K562 (cell line): Measurements from ENCODE around the gene RNF123. TPM values are rescaled to one million over a fixed set of nuclear protein-coding genes. Genes with fewer than 3 reads are reported as not detected.

Experiments
- CHD7 ChIP-seq: fragments of 200-600 bp; sonication (generic); IDR thresholded peaks from one replicate; pipeline ENCODE4 v1.6.1; 2012; ENCODE audit warnings: mild to moderate bottlenecking, low read depth, low read length, inconsistent platforms
- ERF ChIP-seq: fragments of 450-650 bp; formaldehyde crosslinking; IDR thresholded peaks from 2 replicates; pipeline ENCODE4 v1.4.0; 2020; ENCODE audit warnings: mild to moderate bottlenecking, mixed read lengths
- MECOM ChIP-seq: fragments of 250-450 bp; sonication (Bioruptor Pico); IDR thresholded peaks from 2 replicates; pipeline ENCODE4 v1.8.0; 2022; ENCODE audit warnings: inconsistent platforms
- NRF1 ChIP-seq, 2 experiments: fragments of 450-650 bp; IDR thresholded peaks in 1 of 2; conservative IDR thresholded peaks in 1 of 2; 2 replicates each; pipeline ENCODE4 v1.6.1; 2014; ENCODE audit warnings: mild to moderate bottlenecking in 2 of 2
- PRMT5 ChIP-seq: sonication (generic); formaldehyde crosslinking; IDR thresholded peaks from 2 replicates; pipeline ENCODE4 v1.5.0; 2020; ENCODE audit warnings: missing genetic modification reagents
- TAF1 ChIP-seq: IDR thresholded peaks from 2 replicates; pipeline ENCODE4 v1.6.1; 2011; ENCODE audit warnings: mild to moderate bottlenecking, low read length, moderate library complexity; ENCODE audit not compliant: insufficient read depth, control insufficient read depth, severe bottlenecking; ENCODE audit errors: extremely low read depth
- polyA plus RNA-seq, 8 experiments: library from polyadenylated mRNA; depleted of rRNA in 4 of 8; stranded (reverse) in 5 of 8; unstranded in 3 of 8; fragments of >200 nt; fragmentation: Nextera tagmentation in 2 of 8; fragmentation: Illumina TruSeq in 1 of 8; extraction: Ambion mirVana in 2 of 8; extraction: Trizol in 1 of 8; gene quantifications; 2 replicates each; pipeline versions ENCODE4 v1.2.1 to v1.2.3, GENCODE V29; 2011 to 2014; ENCODE audit warnings: inconsistent platforms in 1 of 8, missing spikeins in 1 of 8
- total RNA-seq, 7 experiments: library from RNA; depleted of rRNA in 6 of 7; stranded (reverse); fragments of >200 nt in 6 of 7; fragmentation: Illumina TruSeq in 2 of 7; extraction: Trizol in 2 of 7; gene quantifications; 2 replicates each; pipeline versions ENCODE4 v1.2.1 to v1.2.3, GENCODE V29; 2011 to 2021; ENCODE audit warnings: low replicate concordance in 1 of 7
- TF ChIP-seq, protein P1 (sequence below), 3 experiments: IDR thresholded peaks in 2 of 3; conservative IDR thresholded peaks in 1 of 3; 2 replicates each; pipeline ENCODE4 v1.5.1; 2011 to 2012; ENCODE audit warnings: low read length in 3 of 3, mild to moderate bottlenecking in 3 of 3, control low read depth in 2 of 3, improper control_type of control experiment in 1 of 3, inconsistent platforms in 1 of 3, low read depth in 1 of 3, mixed read lengths in 1 of 3, moderate library complexity in 1 of 3; ENCODE audit not compliant: insufficient read depth in 2 of 3
- TF ChIP-seq, protein P2 (sequence below): sonication (generic); formaldehyde crosslinking; IDR thresholded peaks from 2 replicates; pipeline ENCODE4 v1.8.0; 2022; ENCODE audit warnings: mild to moderate bottlenecking, missing genetic modification reagents

Gene RNF123
- total and polyA plus RNA-seq, 9 of the 15 experiments (the other 6 are each of a cell fraction or from before 2014, with no cell fraction given) = 8.7 to 53.1 (median 17.5) TPM

GRCh38 chr3:49689046-49689907 is at the start of gene RNF123, which contains the start of gene MST1 (continued):
- TF ChIP-seq TAF1 = no peak
- TF ChIP-seq, protein P1, sequence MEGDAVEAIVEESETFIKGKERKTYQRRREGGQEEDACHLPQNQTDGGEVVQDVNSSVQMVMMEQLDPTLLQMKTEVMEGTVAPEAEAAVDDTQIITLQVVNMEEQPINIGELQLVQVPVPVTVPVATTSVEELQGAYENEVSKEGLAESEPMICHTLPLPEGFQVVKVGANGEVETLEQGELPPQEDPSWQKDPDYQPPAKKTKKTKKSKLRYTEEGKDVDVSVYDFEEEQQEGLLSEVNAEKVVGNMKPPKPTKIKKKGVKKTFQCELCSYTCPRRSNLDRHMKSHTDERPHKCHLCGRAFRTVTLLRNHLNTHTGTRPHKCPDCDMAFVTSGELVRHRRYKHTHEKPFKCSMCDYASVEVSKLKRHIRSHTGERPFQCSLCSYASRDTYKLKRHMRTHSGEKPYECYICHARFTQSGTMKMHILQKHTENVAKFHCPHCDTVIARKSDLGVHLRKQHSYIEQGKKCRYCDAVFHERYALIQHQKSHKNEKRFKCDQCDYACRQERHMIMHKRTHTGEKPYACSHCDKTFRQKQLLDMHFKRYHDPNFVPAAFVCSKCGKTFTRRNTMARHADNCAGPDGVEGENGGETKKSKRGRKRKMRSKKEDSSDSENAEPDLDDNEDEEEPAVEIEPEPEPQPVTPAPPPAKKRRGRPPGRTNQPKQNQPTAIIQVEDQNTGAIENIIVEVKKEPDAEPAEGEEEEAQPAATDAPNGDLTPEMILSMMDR (IDR thresholded peaks at IDR 0.05 in 2 of 3, conservative IDR thresholded peaks at IDR 0.05 in 1 of 3; ENCODE audit: insufficient read depth in 2 of 3, low read depth in 1 of 3, low read length in 3 of 3) = peak in 2 of 3 experiments; percentile 7 to 39; a peak in 3 of 6 replicates
- TF ChIP-seq MECOM (CRISPR knock-in tag) = no peak
- TF ChIP-seq, protein P2, sequence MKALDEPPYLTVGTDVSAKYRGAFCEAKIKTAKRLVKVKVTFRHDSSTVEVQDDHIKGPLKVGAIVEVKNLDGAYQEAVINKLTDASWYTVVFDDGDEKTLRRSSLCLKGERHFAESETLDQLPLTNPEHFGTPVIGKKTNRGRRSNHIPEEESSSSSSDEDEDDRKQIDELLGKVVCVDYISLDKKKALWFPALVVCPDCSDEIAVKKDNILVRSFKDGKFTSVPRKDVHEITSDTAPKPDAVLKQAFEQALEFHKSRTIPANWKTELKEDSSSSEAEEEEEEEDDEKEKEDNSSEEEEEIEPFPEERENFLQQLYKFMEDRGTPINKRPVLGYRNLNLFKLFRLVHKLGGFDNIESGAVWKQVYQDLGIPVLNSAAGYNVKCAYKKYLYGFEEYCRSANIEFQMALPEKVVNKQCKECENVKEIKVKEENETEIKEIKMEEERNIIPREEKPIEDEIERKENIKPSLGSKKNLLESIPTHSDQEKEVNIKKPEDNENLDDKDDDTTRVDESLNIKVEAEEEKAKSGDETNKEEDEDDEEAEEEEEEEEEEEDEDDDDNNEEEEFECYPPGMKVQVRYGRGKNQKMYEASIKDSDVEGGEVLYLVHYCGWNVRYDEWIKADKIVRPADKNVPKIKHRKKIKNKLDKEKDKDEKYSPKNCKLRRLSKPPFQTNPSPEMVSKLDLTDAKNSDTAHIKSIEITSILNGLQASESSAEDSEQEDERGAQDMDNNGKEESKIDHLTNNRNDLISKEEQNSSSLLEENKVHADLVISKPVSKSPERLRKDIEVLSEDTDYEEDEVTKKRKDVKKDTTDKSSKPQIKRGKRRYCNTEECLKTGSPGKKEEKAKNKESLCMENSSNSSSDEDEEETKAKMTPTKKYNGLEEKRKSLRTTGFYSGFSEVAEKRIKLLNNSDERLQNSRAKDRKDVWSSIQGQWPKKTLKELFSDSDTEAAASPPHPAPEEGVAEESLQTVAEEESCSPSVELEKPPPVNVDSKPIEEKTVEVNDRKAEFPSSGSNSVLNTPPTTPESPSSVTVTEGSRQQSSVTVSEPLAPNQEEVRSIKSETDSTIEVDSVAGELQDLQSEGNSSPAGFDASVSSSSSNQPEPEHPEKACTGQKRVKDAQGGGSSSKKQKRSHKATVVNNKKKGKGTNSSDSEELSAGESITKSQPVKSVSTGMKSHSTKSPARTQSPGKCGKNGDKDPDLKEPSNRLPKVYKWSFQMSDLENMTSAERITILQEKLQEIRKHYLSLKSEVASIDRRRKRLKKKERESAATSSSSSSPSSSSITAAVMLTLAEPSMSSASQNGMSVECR (CRISPR knock-in tag) = peak; percentile 81; the same call in 1 of the 2 replicates
- TF ChIP-seq PRMT5 (CRISPR knock-in tag) = no peak
- peak; percentile 95 to 96 for TF ChIP-seq NRF1 (conservative IDR thresholded peaks at IDR 0.05 in 1 of 2, IDR thresholded peaks at IDR 0.05 in 1 of 2)
- TF ChIP-seq CHD7 = no peak
- TF ChIP-seq ERF = peak; percentile 76; the same call in 1 of the 2 replicates
